ENCODE data around the gene CUZD1. TPM values are rescaled to one million over a fixed set of nuclear protein-coding genes. Genes with fewer than 3 reads are reported as not detected.

The CUZD1 gene
- total and polyA plus RNA-seq, 9 of the 15 experiments (the other 6 are each of a cell fraction or from before 2014, with no cell fraction given) = 0.51 to 1.7 (median 1.1) TPM

DNA sequence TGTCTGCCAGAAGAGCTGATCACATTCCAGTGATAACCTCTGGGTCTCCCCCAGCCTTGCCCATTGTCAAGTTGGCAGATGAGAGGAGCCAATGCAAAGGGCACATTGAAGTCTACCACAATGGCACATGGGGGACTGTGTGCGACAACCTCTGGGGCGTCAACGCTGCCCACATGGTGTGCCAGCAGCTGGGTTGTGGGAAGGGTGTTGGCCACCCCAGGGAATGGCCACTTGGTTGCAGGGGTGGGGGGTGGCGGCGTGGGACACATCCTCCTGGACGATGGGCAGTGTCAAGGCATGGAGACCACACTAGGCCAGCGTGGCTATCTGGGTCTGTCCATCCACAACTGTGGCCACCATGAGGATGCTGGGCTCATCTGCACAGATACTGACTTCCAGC is 43.4 kb downstream of the CUZD1 start (continued):
- TF ChIP-seq, protein P1, sequence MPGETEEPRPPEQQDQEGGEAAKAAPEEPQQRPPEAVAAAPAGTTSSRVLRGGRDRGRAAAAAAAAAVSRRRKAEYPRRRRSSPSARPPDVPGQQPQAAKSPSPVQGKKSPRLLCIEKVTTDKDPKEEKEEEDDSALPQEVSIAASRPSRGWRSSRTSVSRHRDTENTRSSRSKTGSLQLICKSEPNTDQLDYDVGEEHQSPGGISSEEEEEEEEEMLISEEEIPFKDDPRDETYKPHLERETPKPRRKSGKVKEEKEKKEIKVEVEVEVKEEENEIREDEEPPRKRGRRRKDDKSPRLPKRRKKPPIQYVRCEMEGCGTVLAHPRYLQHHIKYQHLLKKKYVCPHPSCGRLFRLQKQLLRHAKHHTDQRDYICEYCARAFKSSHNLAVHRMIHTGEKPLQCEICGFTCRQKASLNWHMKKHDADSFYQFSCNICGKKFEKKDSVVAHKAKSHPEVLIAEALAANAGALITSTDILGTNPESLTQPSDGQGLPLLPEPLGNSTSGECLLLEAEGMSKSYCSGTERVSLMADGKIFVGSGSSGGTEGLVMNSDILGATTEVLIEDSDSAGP (CRISPR knock-in tag; IDR thresholded peaks at IDR 0.05) = no peak
- TF ChIP-seq CREM (IDR thresholded peaks at IDR 0.05; ENCODE audit: low read depth) = no peak
- TF ChIP-seq SRSF9 (IDR thresholded peaks at IDR 0.05; ENCODE audit: borderline replicate concordance, low read depth, low read length) = no peak
- TF ChIP-seq RBM15 (IDR thresholded peaks at IDR 0.05; ENCODE audit: insufficient read depth, low read length) = no peak

DNA sequence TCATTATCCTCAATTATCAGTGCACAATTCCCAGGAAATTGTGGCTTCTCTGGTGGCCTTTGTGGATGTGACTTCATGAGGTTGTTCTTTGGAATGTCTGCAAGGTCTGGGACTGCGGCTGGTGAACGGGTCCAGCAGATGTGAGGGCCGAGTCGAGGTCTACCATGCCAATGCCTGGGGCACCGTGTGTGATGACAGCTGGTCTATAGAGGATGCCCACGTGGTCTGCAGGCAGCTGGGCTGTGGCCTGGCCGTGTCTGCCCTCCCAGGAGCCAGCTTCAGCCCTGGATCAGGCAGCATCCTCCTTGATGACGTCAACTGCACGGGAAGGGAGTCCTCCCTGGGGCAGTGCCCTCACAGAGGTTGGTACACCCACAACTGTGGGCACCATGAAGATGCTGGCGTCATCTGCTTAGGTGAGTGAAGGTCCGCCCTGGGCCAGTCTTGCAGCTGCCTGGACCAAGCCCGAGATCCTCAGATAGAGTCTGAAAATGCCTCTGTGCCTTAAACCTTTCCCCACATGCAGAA is 46.9 kb downstream of the CUZD1 start:
- H2AFZ ChIP-seq (ENCODE audit: low read depth, low read length) = no peak overlapping the region
- H4K20me1 ChIP-seq (replicated peaks; ENCODE audit: control insufficient read depth, insufficient read depth, low read length) = no peaks in the 10 kb centered on the region
- intact Hi-C loops (cut with micrococcal nuclease) = no loop called here
- no peaks in the 10 kb centered on the region for H3K36me3 ChIP-seq (ENCODE audit: control insufficient read depth, insufficient read depth, low read length)
- H3K4me2 ChIP-seq (ENCODE audit: insufficient read depth, low read length) = no peak overlapping the region
- FAIRE-seq (no peak), ATAC-seq (no peak), DNase-seq (ENCODE audit: extremely low read depth in 1 of 4, low spot score in 3 of 4) (no peak)
- no peak overlapping the region for H3K4me3 ChIP-seq
- no peak overlapping the region for H3K27ac ChIP-seq (ENCODE audit: extremely low read depth, low read depth, low read length)
- WGBS (ENCODE audit: insufficient coverage, low coverage, missing lambda C conversion rate) = 0% methylated on average over 11 of the region's 12 CpGs
- ChIA-PET CTCF (ENCODE audit: low intra/inter-chr PET ratio) (no interaction called here), POLR2A (interaction anchor here (0.6 kb wide), 1 partner anchor 35 kb away, joined by 4 read pairs; no protein-coding TSS in a partner anchor)
- no peaks in the 10 kb centered on the region for H3K79me2 ChIP-seq (ENCODE audit: control insufficient read depth, insufficient read depth, low read length)
- in situ Hi-C loops (cut with MboI) = no loop called here
- no peaks in the 10 kb centered on the region for H3K9me1 ChIP-seq (ENCODE audit: control insufficient read depth, insufficient read depth, low read length)
- H3K9ac ChIP-seq (ENCODE audit: insufficient read depth in 1 of 2, low read depth in 2 of 2, low read length in 2 of 2) = no peak overlapping the region
- no peaks in the 10 kb centered on the region for H3K9me3 ChIP-seq (replicated peaks; ENCODE audit: control insufficient read depth, insufficient read depth, low read depth, low read length)
- no peaks in the 10 kb centered on the region; a peak in 1 of 5 replicates for H3K27me3 ChIP-seq (ENCODE audit: control insufficient read depth in 2 of 2, insufficient read depth in 2 of 2, low read length in 2 of 2)
- BruUV-seq (replicated peaks) = no TSS peak
- H3K4me1 ChIP-seq (replicated peaks in 1 of 2; ENCODE audit: control insufficient read depth in 2 of 2, insufficient read depth in 2 of 2, low read length in 2 of 2) = no peaks in the 10 kb centered on the region
- TF ChIP-seq CCNT2 (IDR thresholded peaks at IDR 0.05; ENCODE audit: borderline replicate concordance, extremely low read depth, insufficient read length, low read depth, low read length) = no peak
- TF ChIP-seq ZNF133 (CRISPR knock-in tag; IDR thresholded peaks at IDR 0.05) = no peak
- no peak for TF ChIP-seq POLR3G (IDR thresholded peaks at IDR 0.05; ENCODE audit: extremely low read depth, insufficient read length, insufficient replicate concordance)
- no peak for TF ChIP-seq ZNF79 (CRISPR knock-in tag; IDR thresholded peaks at IDR 0.05; ENCODE audit: low read depth)
- TF ChIP-seq, protein P2, sequence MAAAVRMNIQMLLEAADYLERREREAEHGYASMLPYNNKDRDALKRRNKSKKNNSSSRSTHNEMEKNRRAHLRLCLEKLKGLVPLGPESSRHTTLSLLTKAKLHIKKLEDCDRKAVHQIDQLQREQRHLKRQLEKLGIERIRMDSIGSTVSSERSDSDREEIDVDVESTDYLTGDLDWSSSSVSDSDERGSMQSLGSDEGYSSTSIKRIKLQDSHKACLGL (CRISPR knock-in tag; IDR thresholded peaks at IDR 0.05; ENCODE audit: borderline replicate concordance, poor library complexity, severe bottlenecking) = no peak
- no peak for TF ChIP-seq PRMT5 (CRISPR knock-in tag; IDR thresholded peaks at IDR 0.05)
- no peak for TF ChIP-seq NR4A1 (CRISPR knock-in tag; IDR thresholded peaks at IDR 0.05)
- no peak for TF ChIP-seq NR4A1 (tag; IDR thresholded peaks at IDR 0.05)
- no peak for TF ChIP-seq DPF2 (IDR thresholded peaks at IDR 0.05)
- no peak for TF ChIP-seq ZNF12 (CRISPR knock-in tag; IDR thresholded peaks at IDR 0.05)
- TF ChIP-seq, protein P3, sequence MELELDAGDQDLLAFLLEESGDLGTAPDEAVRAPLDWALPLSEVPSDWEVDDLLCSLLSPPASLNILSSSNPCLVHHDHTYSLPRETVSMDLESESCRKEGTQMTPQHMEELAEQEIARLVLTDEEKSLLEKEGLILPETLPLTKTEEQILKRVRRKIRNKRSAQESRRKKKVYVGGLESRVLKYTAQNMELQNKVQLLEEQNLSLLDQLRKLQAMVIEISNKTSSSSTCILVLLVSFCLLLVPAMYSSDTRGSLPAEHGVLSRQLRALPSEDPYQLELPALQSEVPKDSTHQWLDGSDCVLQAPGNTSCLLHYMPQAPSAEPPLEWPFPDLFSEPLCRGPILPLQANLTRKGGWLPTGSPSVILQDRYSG (tag; conservative IDR thresholded peaks at IDR 0.05; ENCODE audit: low read depth) = no peak
- no peak for TF ChIP-seq KLF1 (tag; IDR thresholded peaks at IDR 0.05)
- TF ChIP-seq, protein P4, sequence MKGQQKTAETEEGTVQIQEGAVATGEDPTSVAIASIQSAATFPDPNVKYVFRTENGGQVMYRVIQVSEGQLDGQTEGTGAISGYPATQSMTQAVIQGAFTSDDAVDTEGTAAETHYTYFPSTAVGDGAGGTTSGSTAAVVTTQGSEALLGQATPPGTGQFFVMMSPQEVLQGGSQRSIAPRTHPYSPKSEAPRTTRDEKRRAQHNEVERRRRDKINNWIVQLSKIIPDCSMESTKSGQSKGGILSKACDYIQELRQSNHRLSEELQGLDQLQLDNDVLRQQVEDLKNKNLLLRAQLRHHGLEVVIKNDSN (CRISPR knock-in tag; IDR thresholded peaks at IDR 0.05) = no peak
- TF ChIP-seq KAT7 (CRISPR knock-in tag; IDR thresholded peaks at IDR 0.05; ENCODE audit: borderline replicate concordance) = no peak
- no peak for TF ChIP-seq HEY1 (CRISPR knock-in tag; IDR thresholded peaks at IDR 0.05; ENCODE audit: borderline replicate concordance)
